Neural crest cell (in vitro differentiated cells): ENCODE data around the gene PRKCE. TPM values are rescaled to one million over a fixed set of nuclear protein-coding genes. Genes with fewer than 3 reads are reported as not detected.
A peak's percentile ranks its signal among the peaks of the same experiment; 100 is the strongest.

Experiments used
- DNase-seq: peaks from one replicate; pipeline ENCODE4 v3.0.0; 2021; ENCODE audit warnings: low read depth, mixed read lengths, low spot score
- H3K27ac Mint-ChIP-seq: one replicate; pipeline ENCODE4 v1.8.0; 2021; ENCODE audit warnings: mild to moderate bottlenecking, mixed read lengths; ENCODE audit not compliant: unreplicated experiment
- H3K27me3 Mint-ChIP-seq: 2 replicates; pipeline ENCODE4 v1.8.0; 2021; ENCODE audit warnings: low read depth, mild to moderate bottlenecking, mixed read lengths
- H3K36me3 Mint-ChIP-seq: 2 replicates; pipeline ENCODE4 v1.8.0; 2021; ENCODE audit warnings: low read depth, mild to moderate bottlenecking, mixed read lengths
- H3K4me1 Mint-ChIP-seq: 2 replicates; pipeline ENCODE4 v1.8.0; 2021; ENCODE audit warnings: mixed read lengths
- H3K4me3 Mint-ChIP-seq: one replicate; pipeline ENCODE4 v1.8.0; 2021; ENCODE audit warnings: mild to moderate bottlenecking, mixed read lengths
- H3K9me3 Mint-ChIP-seq: 2 replicates; pipeline ENCODE4 v1.8.0; 2021; ENCODE audit warnings: mixed read lengths
- CTCF ChIP-seq: fragments of 200-600 bp; sonication (generic); conservative IDR thresholded peaks from 2 replicates; pipeline ENCODE4 v1.5.0; 2021; ENCODE audit warnings: antibody characterized with exemption, mild to moderate bottlenecking
- total RNA-seq: library from RNA; stranded (reverse); gene quantifications from 2 replicates; pipeline ENCODE4 v1.2.1, GENCODE V29; 2021

PRKCE gene
- total RNA-seq, 1 donor from 2014 or later, result 15.6 TPM

- Mint-ChIP-seq H3K4me3 (no peak overlapping the region), H3K9me3 (no peaks in the 10 kb centered on the region), H3K4me1 (peaks cover 24% of the 10 kb centered on the region), H3K27ac (no peak overlapping the region), H3K36me3 (no peaks in the 10 kb centered on the region), H3K27me3 (no peaks in the 10 kb centered on the region)
- no peak for DNase-seq
- TF ChIP-seq CTCF, result no peak
Observed at GRCh38 chr2:45796500-45796899, 145.0 kb downstream of the PRKCE start.

GRCh38 chr2:45797451-45798230, 146.2 kb downstream of the PRKCE start:
- Mint-ChIP-seq H3K27ac (no peak overlapping the region), H3K4me1 (peaks cover 24% of the 10 kb centered on the region), H3K36me3 (no peaks in the 10 kb centered on the region), H3K27me3 (no peaks in the 10 kb centered on the region), H3K4me3 (no peak overlapping the region), H3K9me3 (no peaks in the 10 kb centered on the region)
- no peak for TF ChIP-seq CTCF
- DNase-seq, result no peak

- no peak for TF ChIP-seq CTCF
- H3K27ac Mint-ChIP-seq, result peak overlapping the region; percentile 6
- no peak for DNase-seq
Observed at GRCh38 chr2:45799679-45800381, 148.4 kb downstream of the PRKCE start.

GRCh38 chr2:45802499-45803138, 151.1 kb downstream of the PRKCE start:
- Mint-ChIP-seq H3K9me3 (no peaks in the 10 kb centered on the region), H3K27me3 (no peaks in the 10 kb centered on the region), H3K36me3 (no peaks in the 10 kb centered on the region), H3K27ac (no peak overlapping the region), H3K4me3 (no peak overlapping the region), H3K4me1 (peaks cover 12% of the 10 kb centered on the region)
- TF ChIP-seq CTCF, result no peak
- no peak for DNase-seq

More at GRCh38 chr2:45799679-45800381, 148.4 kb downstream of the PRKCE start:
- no peaks in the 10 kb centered on the region for H3K9me3 Mint-ChIP-seq
- no peaks in the 10 kb centered on the region for H3K27me3 Mint-ChIP-seq
- no peak overlapping the region for H3K4me3 Mint-ChIP-seq
- H3K36me3 Mint-ChIP-seq, result no peaks in the 10 kb centered on the region
- peaks cover 11% of the 10 kb centered on the region for H3K4me1 Mint-ChIP-seq

GRCh38 chr2:45804987-45805755, 153.7 kb downstream of the PRKCE start:
- no peak for TF ChIP-seq CTCF
- H3K27me3 Mint-ChIP-seq, result no peaks in the 10 kb centered on the region
- H3K4me3 Mint-ChIP-seq, result no peak overlapping the region
- DNase-seq, result no peak
- H3K4me1 Mint-ChIP-seq, result peaks cover 12% of the 10 kb centered on the region
- no peak overlapping the region for H3K27ac Mint-ChIP-seq
- no peaks in the 10 kb centered on the region for H3K36me3 Mint-ChIP-seq
- H3K9me3 Mint-ChIP-seq, result no peaks in the 10 kb centered on the region
